ENCODE results near the gene ACTR2.
"Not testable (repeated sequence)": the region's sequence is repeated elsewhere in the genome, so short reads cannot be mapped to it uniquely, and the experiment has no call there.

The ACTR2 gene

GRCh38 chr2:65305934-65306333 lies 78.3 kb downstream of the ACTR2 start:
- Histone ChIP-seq H3K9me3 (ENCODE audit: control insufficient read depth, low read length) (no peaks in the 10 kb centered on the region), H3K27me3 (ENCODE audit: control insufficient read depth, insufficient read depth, low read length) (no peaks in the 10 kb centered on the region), H3K36me3 (ENCODE audit: control insufficient read depth, insufficient read depth, low read length) (peaks cover under 1% of the 10 kb centered on the region), H3K4me3 (ENCODE audit: low read length) (no peak overlapping the region), H3K9ac (ENCODE audit: low read length) (no peak overlapping the region), H3K4me1 (ENCODE audit: control insufficient read depth, insufficient read depth, low read length) (peaks cover 9% of the 10 kb centered on the region)

GRCh38 chr2:65309699-65310098 lies 82.1 kb downstream of the ACTR2 start:
- peaks cover 8% of the 10 kb centered on the region for H3K36me3 ChIP-seq (ENCODE audit: control insufficient read depth, insufficient read depth, low read length)
- no peak overlapping the region for H3K4me3 ChIP-seq (ENCODE audit: low read length)
- H3K4me1 ChIP-seq (ENCODE audit: control insufficient read depth, insufficient read depth, low read length) = no peaks in the 10 kb centered on the region
- H3K9ac ChIP-seq (ENCODE audit: low read length) = no peak overlapping the region
- no peaks in the 10 kb centered on the region for H3K27me3 ChIP-seq (ENCODE audit: control insufficient read depth, insufficient read depth, low read length)
- no peaks in the 10 kb centered on the region for H3K9me3 ChIP-seq (ENCODE audit: control insufficient read depth, low read length)

GRCh38 chr2:65311049-65311448 lies 83.4 kb downstream of the ACTR2 start:
- no peak overlapping the region for H3K9ac ChIP-seq (ENCODE audit: low read length)
- peaks cover 8% of the 10 kb centered on the region for H3K36me3 ChIP-seq (ENCODE audit: control insufficient read depth, insufficient read depth, low read length)
- no peaks in the 10 kb centered on the region for H3K27me3 ChIP-seq (ENCODE audit: control insufficient read depth, insufficient read depth, low read length)
- peaks cover under 1% of the 10 kb centered on the region for H3K4me1 ChIP-seq (ENCODE audit: control insufficient read depth, insufficient read depth, low read length)
- no peaks in the 10 kb centered on the region for H3K9me3 ChIP-seq (ENCODE audit: control insufficient read depth, low read length)
- H3K4me3 ChIP-seq (ENCODE audit: low read length) = no peak overlapping the region

- H3K9ac ChIP-seq (ENCODE audit: low read length) = no peak overlapping the region
- no peaks in the 10 kb centered on the region for H3K27me3 ChIP-seq (ENCODE audit: control insufficient read depth, insufficient read depth, low read length)
- peaks cover 8% of the 10 kb centered on the region for H3K36me3 ChIP-seq (ENCODE audit: control insufficient read depth, insufficient read depth, low read length)
- H3K9me3 ChIP-seq (ENCODE audit: control insufficient read depth, low read length) = no peaks in the 10 kb centered on the region
- no peak overlapping the region for H3K4me3 ChIP-seq (ENCODE audit: low read length)
- H3K4me1 ChIP-seq (ENCODE audit: control insufficient read depth, insufficient read depth, low read length) = peaks cover 6% of the 10 kb centered on the region
Measured at GRCh38 chr2:65311596-65311995, 84.0 kb downstream of the ACTR2 start.

GRCh38 chr2:65313126-65313953 lies 85.7 kb downstream of the ACTR2 start:
- H3K27me3 ChIP-seq (ENCODE audit: control insufficient read depth, insufficient read depth, low read length) = no peaks in the 10 kb centered on the region
- H3K4me3 ChIP-seq (ENCODE audit: low read length) = no peak overlapping the region
- H3K4me1 ChIP-seq (ENCODE audit: control insufficient read depth, insufficient read depth, low read length) = peaks cover 10% of the 10 kb centered on the region
- H3K36me3 ChIP-seq (ENCODE audit: control insufficient read depth, insufficient read depth, low read length) = peaks cover 8% of the 10 kb centered on the region
- H3K9me3 ChIP-seq (ENCODE audit: control insufficient read depth, low read length) = no peaks in the 10 kb centered on the region
- H3K9ac ChIP-seq (ENCODE audit: low read length) = no peak overlapping the region

- peaks cover 10% of the 10 kb centered on the region for H3K4me1 ChIP-seq (ENCODE audit: control insufficient read depth, insufficient read depth, low read length)
- H3K36me3 ChIP-seq (ENCODE audit: control insufficient read depth, insufficient read depth, low read length) = peaks cover 8% of the 10 kb centered on the region
- no peak overlapping the region for H3K4me3 ChIP-seq (ENCODE audit: low read length)
- no peak overlapping the region for H3K9ac ChIP-seq (ENCODE audit: low read length)
- no peaks in the 10 kb centered on the region for H3K27me3 ChIP-seq (ENCODE audit: control insufficient read depth, insufficient read depth, low read length)
- H3K9me3 ChIP-seq (ENCODE audit: control insufficient read depth, low read length) = no peaks in the 10 kb centered on the region
Measured at GRCh38 chr2:65313954-65314256, 86.3 kb downstream of the ACTR2 start.

GRCh38 chr2:65314801-65315441 lies 87.3 kb downstream of the ACTR2 start:
- Histone ChIP-seq H3K36me3 (ENCODE audit: control insufficient read depth, insufficient read depth, low read length) (peaks cover 8% of the 10 kb centered on the region), H3K4me1 (ENCODE audit: control insufficient read depth, insufficient read depth, low read length) (peaks cover 10% of the 10 kb centered on the region), H3K27me3 (ENCODE audit: control insufficient read depth, insufficient read depth, low read length) (no peaks in the 10 kb centered on the region), H3K9me3 (ENCODE audit: control insufficient read depth, low read length) (no peaks in the 10 kb centered on the region), H3K9ac (ENCODE audit: low read length) (no peak overlapping the region), H3K4me3 (ENCODE audit: low read length) (no peak overlapping the region)

- Histone ChIP-seq H3K27me3 (ENCODE audit: control insufficient read depth, insufficient read depth, low read length) (no peaks in the 10 kb centered on the region), H3K9ac (ENCODE audit: low read length) (no peak overlapping the region), H3K4me1 (ENCODE audit: control insufficient read depth, insufficient read depth, low read length) (peaks cover 10% of the 10 kb centered on the region), H3K36me3 (ENCODE audit: control insufficient read depth, insufficient read depth, low read length) (peaks cover 6% of the 10 kb centered on the region), H3K4me3 (ENCODE audit: low read length) (no peak overlapping the region), H3K9me3 (ENCODE audit: control insufficient read depth, low read length) (no peaks in the 10 kb centered on the region)
Measured at GRCh38 chr2:65316072-65316471, 88.4 kb downstream of the ACTR2 start.

GRCh38 chr2:65317351-65317750 lies 89.7 kb downstream of the ACTR2 start:
- peaks cover 10% of the 10 kb centered on the region for H3K4me1 ChIP-seq (ENCODE audit: control insufficient read depth, insufficient read depth, low read length)
- not testable (repeated sequence) for H3K9ac ChIP-seq (ENCODE audit: low read length); H3K36me3 ChIP-seq (ENCODE audit: control insufficient read depth, insufficient read depth, low read length); H3K9me3 ChIP-seq (ENCODE audit: control insufficient read depth, low read length); H3K4me3 ChIP-seq (ENCODE audit: low read length); H3K27me3 ChIP-seq (ENCODE audit: control insufficient read depth, insufficient read depth, low read length)

GRCh38 chr2:65317841-65318240 lies 90.2 kb downstream of the ACTR2 start:
- Histone ChIP-seq H3K36me3 (ENCODE audit: control insufficient read depth, insufficient read depth, low read length) (no peaks in the 10 kb centered on the region), H3K9ac (ENCODE audit: low read length) (no peak overlapping the region), H3K4me3 (ENCODE audit: low read length) (no peak overlapping the region), H3K4me1 (ENCODE audit: control insufficient read depth, insufficient read depth, low read length) (peaks cover 10% of the 10 kb centered on the region), H3K9me3 (ENCODE audit: control insufficient read depth, low read length) (no peaks in the 10 kb centered on the region), H3K27me3 (ENCODE audit: control insufficient read depth, insufficient read depth, low read length) (no peaks in the 10 kb centered on the region)

GRCh38 chr2:65319072-65319673 lies 91.5 kb downstream of the ACTR2 start:
- no peaks in the 10 kb centered on the region for H3K27me3 ChIP-seq (ENCODE audit: control insufficient read depth, insufficient read depth, low read length)
- no peaks in the 10 kb centered on the region for H3K9me3 ChIP-seq (ENCODE audit: control insufficient read depth, low read length)
- H3K4me3 ChIP-seq (ENCODE audit: low read length) = no peak overlapping the region
- H3K36me3 ChIP-seq (ENCODE audit: control insufficient read depth, insufficient read depth, low read length) = no peaks in the 10 kb centered on the region
- peaks cover 10% of the 10 kb centered on the region for H3K4me1 ChIP-seq (ENCODE audit: control insufficient read depth, insufficient read depth, low read length)
- H3K9ac ChIP-seq (ENCODE audit: low read length) = no peak overlapping the region

- Histone ChIP-seq H3K27me3 (ENCODE audit: control insufficient read depth, insufficient read depth, low read length) (no peaks in the 10 kb centered on the region), H3K36me3 (ENCODE audit: control insufficient read depth, insufficient read depth, low read length) (no peaks in the 10 kb centered on the region), H3K9ac (ENCODE audit: low read length) (no peak overlapping the region), H3K4me3 (ENCODE audit: low read length) (no peak overlapping the region), H3K9me3 (ENCODE audit: control insufficient read depth, low read length) (no peaks in the 10 kb centered on the region), H3K4me1 (ENCODE audit: control insufficient read depth, insufficient read depth, low read length) (peaks cover 10% of the 10 kb centered on the region)
Measured at GRCh38 chr2:65319674-65320041, 92.0 kb downstream of the ACTR2 start.
